AG04449 (cell line): Measurements from ENCODE around the gene GSTO1.

Experiments used
- CTCF ChIA-PET: fragments of 350-600 bp; formaldehyde crosslinking; extraction: SDS; loops from one replicate; lab custom pipeline; 2021; ENCODE audit warnings: antibody characterized with exemption; lab: Yijun Ruan, JAX
- POLR2A ChIA-PET: fragments of 400-600, 350-600 bp; formaldehyde crosslinking; extraction: SDS; loops from one replicate; lab custom pipeline; 2020; ENCODE audit warnings: antibody characterized with exemption, inconsistent platforms; lab: Yijun Ruan, JAX
- DNase-seq: peaks from one replicate; pipeline ENCODE4 v3.0.0-alpha.2; 2010; ENCODE audit warnings: low read depth, low spot score
- H3K4me3 ChIP-seq: 2 replicates; pipeline ENCODE4 v1.5.1; 2011; ENCODE audit warnings: low read depth, mild to moderate bottlenecking, control low read depth, low read length
- TF ChIP-seq, protein P1 (sequence below): IDR thresholded peaks from one replicate; pipeline ENCODE4 v1.5.1; 2011; ENCODE audit warnings: mild to moderate bottlenecking, moderate library complexity, low read length, control low read depth, inconsistent platforms; ENCODE audit not compliant: insufficient read depth; ENCODE audit errors: missing control alignments

The GSTO1 gene

DNA sequence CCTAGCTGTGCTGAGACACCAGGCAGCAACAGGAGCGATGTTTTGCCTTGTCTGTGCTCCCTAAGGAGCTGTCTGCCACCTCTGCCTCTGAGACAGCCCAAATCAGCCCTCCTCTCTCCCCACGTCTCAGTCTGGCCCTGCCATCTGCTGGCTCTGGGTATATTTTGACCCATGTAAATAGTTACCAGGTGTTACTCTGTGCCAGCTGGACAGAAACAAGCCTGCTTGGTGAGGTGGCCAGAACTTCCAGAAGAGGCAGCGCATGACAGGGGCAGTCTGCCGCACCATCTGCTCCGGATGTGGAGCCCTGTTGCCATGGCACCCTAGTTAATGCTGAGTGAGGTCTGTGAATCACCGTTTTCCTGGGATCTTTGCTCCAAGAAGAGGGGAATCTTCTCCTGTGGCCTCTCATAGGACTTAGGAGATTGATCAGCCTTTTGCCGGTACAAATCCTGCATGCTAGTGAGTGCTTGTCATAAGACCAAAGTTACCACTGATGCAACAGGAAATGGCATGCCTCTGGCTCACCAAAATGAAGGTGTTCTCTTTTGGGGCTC is 46.1 kb downstream of the GSTO1 start:
- CTCF ChIA-PET = interaction anchor here (1.1 to 4.0 kb wide), 5 partner anchors 10 to 50 kb away, joined by 5 to 77 read pairs (median 19); partner anchors contain the start of genes CFAP58 and ITPRIP
- TF ChIP-seq, protein P1, sequence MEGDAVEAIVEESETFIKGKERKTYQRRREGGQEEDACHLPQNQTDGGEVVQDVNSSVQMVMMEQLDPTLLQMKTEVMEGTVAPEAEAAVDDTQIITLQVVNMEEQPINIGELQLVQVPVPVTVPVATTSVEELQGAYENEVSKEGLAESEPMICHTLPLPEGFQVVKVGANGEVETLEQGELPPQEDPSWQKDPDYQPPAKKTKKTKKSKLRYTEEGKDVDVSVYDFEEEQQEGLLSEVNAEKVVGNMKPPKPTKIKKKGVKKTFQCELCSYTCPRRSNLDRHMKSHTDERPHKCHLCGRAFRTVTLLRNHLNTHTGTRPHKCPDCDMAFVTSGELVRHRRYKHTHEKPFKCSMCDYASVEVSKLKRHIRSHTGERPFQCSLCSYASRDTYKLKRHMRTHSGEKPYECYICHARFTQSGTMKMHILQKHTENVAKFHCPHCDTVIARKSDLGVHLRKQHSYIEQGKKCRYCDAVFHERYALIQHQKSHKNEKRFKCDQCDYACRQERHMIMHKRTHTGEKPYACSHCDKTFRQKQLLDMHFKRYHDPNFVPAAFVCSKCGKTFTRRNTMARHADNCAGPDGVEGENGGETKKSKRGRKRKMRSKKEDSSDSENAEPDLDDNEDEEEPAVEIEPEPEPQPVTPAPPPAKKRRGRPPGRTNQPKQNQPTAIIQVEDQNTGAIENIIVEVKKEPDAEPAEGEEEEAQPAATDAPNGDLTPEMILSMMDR = no peak
- POLR2A ChIA-PET = interaction anchor here (0.8 to 2.9 kb wide), 5 partner anchors 9 to 51 kb away, joined by 3 to 21 read pairs (median 5); partner anchors contain the start of gene ITPRIP
- peak overlapping the region; percentile 43 for H3K4me3 ChIP-seq
- peak; percentile 93 for DNase-seq

DNA sequence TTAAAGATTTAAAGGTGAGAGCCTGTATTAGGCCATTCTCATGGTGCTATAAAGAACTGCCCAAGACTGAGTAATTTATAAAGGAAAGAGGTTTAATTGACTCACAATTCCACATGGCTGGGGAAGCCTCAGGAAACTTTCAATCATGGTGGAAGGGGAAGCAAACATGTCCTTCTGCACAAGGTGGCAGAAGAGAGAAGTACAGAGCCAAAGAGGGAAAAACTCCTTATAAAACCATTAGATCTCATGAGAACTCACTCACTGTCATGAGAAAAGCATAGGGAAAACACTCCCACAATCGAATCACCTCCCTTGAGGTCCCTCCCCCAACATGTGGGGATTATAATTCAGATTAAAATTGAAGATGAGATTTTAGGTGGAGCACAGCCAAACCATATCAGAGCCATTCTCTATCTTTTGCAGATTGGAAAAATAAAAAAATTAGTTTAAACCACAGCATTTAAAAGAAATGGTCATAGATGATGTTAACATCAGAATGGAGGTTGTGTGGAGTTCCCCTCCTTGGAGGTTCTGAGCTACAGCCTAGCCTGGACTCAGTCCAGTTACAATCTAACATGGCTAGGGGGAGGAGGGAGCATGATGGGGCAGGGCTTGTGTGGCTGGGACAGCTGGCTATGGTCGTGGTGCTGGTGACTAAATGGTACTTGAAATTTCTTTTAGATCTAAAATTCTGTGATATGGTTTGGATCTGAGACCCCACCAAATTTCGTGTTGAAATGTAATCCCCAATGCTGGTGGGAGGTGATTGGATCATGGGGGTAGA is 47.4 kb downstream of the GSTO1 start:
- ChIA-PET CTCF (interaction anchor here (0.7 to 13.4 kb wide), 6 partner anchors 9 to 50 kb away, joined by 3 to 234 read pairs (median 70); partner anchors contain the start of genes CFAP58 and ITPRIP), POLR2A (no interaction called here)
- no peak overlapping the region for H3K4me3 ChIP-seq
- no peak for DNase-seq
- TF ChIP-seq, protein P1 = no peak

DNA sequence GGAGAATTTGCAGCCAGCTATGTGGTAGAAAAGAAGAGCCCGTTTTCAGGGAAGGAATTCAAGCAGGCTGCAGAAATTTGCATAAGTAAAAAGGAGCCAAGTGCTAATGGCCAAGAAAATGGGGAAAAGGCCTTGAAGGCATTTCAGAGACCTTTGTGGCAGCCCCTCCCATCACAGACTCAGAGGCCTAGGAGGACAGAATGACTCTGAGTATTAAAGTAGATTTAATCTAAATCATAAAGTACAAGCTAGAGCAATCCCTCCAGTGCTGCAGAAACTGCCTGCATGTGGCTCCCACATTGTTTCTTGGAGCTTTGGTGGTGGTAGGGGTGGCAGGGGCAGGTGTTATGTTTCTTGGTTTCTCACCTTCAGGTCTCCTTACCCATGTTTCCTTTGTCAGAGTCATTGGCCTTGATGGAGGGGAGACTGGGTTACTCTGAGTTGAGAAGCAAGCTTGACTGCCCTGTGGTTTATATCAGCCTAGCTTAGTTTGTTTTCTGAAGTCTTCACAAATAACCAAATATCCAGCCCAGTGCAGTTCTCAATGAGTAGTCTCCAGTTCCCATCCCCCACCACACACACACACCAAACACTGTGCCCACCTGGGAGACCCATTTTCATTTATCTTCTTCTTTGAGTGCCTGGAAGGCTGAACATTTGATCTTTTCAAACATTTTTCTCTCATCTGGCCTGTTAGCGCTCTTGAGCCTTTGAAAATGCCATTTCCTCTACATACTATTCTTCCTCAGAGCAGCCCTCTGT is 49.1 kb downstream of the GSTO1 start:
- DNase-seq = no peak
- H3K4me3 ChIP-seq = no peak overlapping the region
- TF ChIP-seq, protein P1 = no peak
- ChIA-PET POLR2A (no interaction called here), CTCF (interaction anchor here (1.0 to 13.4 kb wide), 9 partner anchors 10 to 48 kb away, joined by 3 to 234 read pairs (median 17); partner anchors contain the start of genes CFAP58 and ITPRIP)

DNA sequence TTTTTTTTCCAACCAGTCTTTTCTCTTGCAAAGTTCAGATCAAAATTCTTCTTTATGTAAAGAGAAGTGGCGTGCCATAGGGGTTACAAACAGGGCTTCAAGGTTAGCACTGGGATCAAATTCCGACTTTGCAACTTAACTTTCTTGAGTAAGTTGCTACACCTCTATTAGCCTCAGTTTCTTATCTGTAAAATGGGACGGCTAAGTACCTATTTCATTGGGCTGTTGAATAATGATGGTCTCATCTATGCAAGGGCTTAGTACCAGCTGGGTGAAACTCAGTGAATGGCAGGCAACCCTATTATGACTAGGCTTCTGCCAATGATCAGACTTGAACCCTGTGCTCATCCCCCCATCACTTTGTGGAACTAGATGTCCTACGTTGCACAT is 49.7 kb downstream of the GSTO1 start:
- CTCF ChIA-PET = interaction anchor here (1.5 to 13.4 kb wide), 9 partner anchors 11 to 48 kb away, joined by 3 to 234 read pairs (median 24); partner anchors contain the start of genes CFAP58 and ITPRIP
- DNase-seq = no peak
- TF ChIP-seq, protein P1 = no peak
- POLR2A ChIA-PET = no interaction called here
- no peak overlapping the region for H3K4me3 ChIP-seq

DNA sequence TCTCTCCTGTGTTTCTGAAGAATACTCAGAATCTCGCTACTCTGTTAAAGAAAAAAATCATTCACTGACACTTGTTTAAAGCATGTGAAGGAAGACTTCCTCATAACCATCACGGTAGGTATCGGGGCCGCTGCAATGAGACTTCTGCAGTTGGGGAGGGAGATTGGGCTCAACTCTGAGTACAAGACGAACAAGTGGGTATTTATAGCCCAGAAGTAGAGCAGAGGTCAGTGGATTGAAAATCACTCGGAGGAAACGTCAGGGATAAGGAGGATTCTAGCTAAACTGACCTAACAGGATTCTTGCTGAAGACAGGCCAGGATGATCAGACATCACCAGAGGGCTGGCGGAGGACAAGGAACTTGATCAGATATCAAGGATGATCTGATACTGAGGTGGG is 50.2 kb downstream of the GSTO1 start:
- ChIA-PET POLR2A (interaction anchor here (0.8 to 2.6 kb wide), 3 partner anchors 10 to 33 kb away, joined by 3 to 9 read pairs (median 6); partner anchors contain the start of gene ITPRIP), CTCF (interaction anchor here (1.0 to 13.4 kb wide), 12 partner anchors 12 to 276 kb away, joined by 3 to 234 read pairs (median 20); partner anchors contain the start of genes CFAP58 and ITPRIP)
- DNase-seq = no peak
- no peak overlapping the region for H3K4me3 ChIP-seq
- TF ChIP-seq, protein P1 = no peak
